OCI-LY7 (cell line): ENCODE data around the gene FOXJ2. TPM values are rescaled to one million over a fixed set of nuclear protein-coding genes. Genes with fewer than 3 reads are reported as not detected.
A peak's percentile ranks its signal among the peaks of the same experiment; 100 is the strongest.

Experiments used
- BruUV-seq: library from RNA; stranded (reverse); fragments of 400-500 nt; replicated peaks from 2 replicates; lab custom pipeline; 2021; lab: Mats Ljungman, UMichigan
- CTCF ChIA-PET: fragments of 300-600 bp; sonication (Branson Sonifier 250); formaldehyde crosslinking; loops from one replicate; lab custom pipeline; 2022; ENCODE audit warnings: antibody characterized with exemption; ENCODE audit not compliant: unreplicated experiment; lab: Charles Lee
- POLR2A ChIA-PET: fragments of 300-600 bp; sonication (Branson Sonifier 250); formaldehyde crosslinking; loops from one replicate; lab custom pipeline; 2022; ENCODE audit warnings: antibody characterized with exemption; lab: Charles Lee
- DNase-seq: peaks from one replicate; pipeline ENCODE4 v3.0.0-alpha.2; 2015; ENCODE audit warnings: low spot score
- H2AFZ ChIP-seq: fragments of 200-600 bp; sonication (generic), shearing (Covaris generic); 2 replicates; pipeline ENCODE4 v1.6.1; 2014; ENCODE audit warnings: mild to moderate bottlenecking, antibody characterized with exemption, low read length, moderate library complexity
- H3K27ac ChIP-seq: fragments of 200-600 bp; sonication (generic); 2 replicates; pipeline ENCODE4 v1.5.1; 2014; ENCODE audit warnings: mixed run types, low read depth, mild to moderate bottlenecking, moderate library complexity, low read length, inconsistent platforms; ENCODE audit not compliant: poor library complexity, severe bottlenecking
- H3K36me3 ChIP-seq: fragments of 200-600 bp; sonication (generic); 2 replicates; pipeline ENCODE4 v1.6.1; 2014; ENCODE audit warnings: mild to moderate bottlenecking, antibody characterized with exemption, low read length, moderate library complexity, mixed read lengths; ENCODE audit not compliant: insufficient read depth
- H3K4me1 ChIP-seq: fragments of 200-600 bp; sonication (generic); 2 replicates; pipeline ENCODE4 v1.5.1; 2014; ENCODE audit warnings: mild to moderate bottlenecking, low read length; ENCODE audit not compliant: insufficient read depth, poor library complexity, severe bottlenecking
- H3K4me2 ChIP-seq: fragments of 200-600 bp; sonication (generic); 2 replicates; pipeline ENCODE4 v1.6.1; 2014; ENCODE audit warnings: mild to moderate bottlenecking, low read length
- H3K4me3 ChIP-seq: fragments of 200-600 bp; sonication (generic); 2 replicates; pipeline ENCODE4 v1.5.1; 2014; ENCODE audit warnings: mild to moderate bottlenecking, low read depth, low read length; ENCODE audit not compliant: poor library complexity, severe bottlenecking
- H3K79me2 ChIP-seq: fragments of 200-600 bp; sonication (generic); 2 replicates; pipeline ENCODE4 v1.6.1; 2016; ENCODE audit warnings: low read depth, mild to moderate bottlenecking, low read length, moderate library complexity, mixed read lengths; ENCODE audit not compliant: insufficient read depth
- H3K9me2 ChIP-seq: fragments of 200-600 bp; sonication (generic); 2 replicates; pipeline ENCODE4 v1.6.1; 2016; ENCODE audit warnings: mild to moderate bottlenecking, low read length, mixed read lengths; ENCODE audit not compliant: insufficient read depth
- H3K9me3 ChIP-seq: fragments of 200-600 bp; sonication (generic); 2 replicates; pipeline ENCODE4 v1.6.1; 2014; ENCODE audit warnings: mild to moderate bottlenecking, mixed run types, low read length, mixed read lengths
- H4K20me1 ChIP-seq: fragments of 200-600 bp; sonication (generic); 2 replicates; pipeline ENCODE4 v1.6.1; 2014; ENCODE audit warnings: mild to moderate bottlenecking, antibody characterized with exemption, low read length, moderate library complexity, mixed read lengths; ENCODE audit not compliant: insufficient read depth
- CTCF ChIP-seq: fragments of 200-600 bp; sonication (generic); conservative IDR thresholded peaks from 2 replicates; pipeline ENCODE4 v1.5.1; 2014; ENCODE audit warnings: mild to moderate bottlenecking, antibody characterized with exemption, low read length, moderate library complexity, mixed read lengths
- EZH2phosphoT487 ChIP-seq: fragments of 200-600 bp; sonication (generic); IDR thresholded peaks from 2 replicates; pipeline ENCODE4 v1.6.1; 2018; ENCODE audit warnings: low read depth, borderline replicate concordance, mild to moderate bottlenecking, mixed run types, antibody characterized with exemption, low read length, moderate library complexity, mixed read lengths
- intact Hi-C: fragments of 100-400 bp; cut with micrococcal nuclease; formaldehyde crosslinking; loops from one replicate; pipeline ENCODE4 v1.10.0; 2022; ENCODE audit not compliant: unreplicated experiment
- total RNA-seq, 2 experiments: library from RNA; depleted of rRNA in 1 of 2; stranded (reverse); fragments of >200 nt in 1 of 2; shearing (Covaris generic) in 1 of 2; gene quantifications; 2 replicates each; pipeline ENCODE4 v1.2.3, GENCODE V29; 2014 to 2022

The FOXJ2 gene
- total RNA-seq, 2 experiments from 2014 or later, result 5.7 to 9.3 TPM

- no peak overlapping the region for H2AFZ ChIP-seq
- BruUV-seq, result no TSS peak
- peaks cover 42% of the 10 kb centered on the region for H3K4me1 ChIP-seq
- peaks cover 13% of the 10 kb centered on the region; the same call in 1 of the 2 replicates for H3K36me3 ChIP-seq
- no peak for TF ChIP-seq CTCF
- TF ChIP-seq EZH2phosphoT487, result no peak
- no peak overlapping the region for H3K27ac ChIP-seq
- DNase-seq, result no peak
- H4K20me1 ChIP-seq, result no peaks in the 10 kb centered on the region
- ChIA-PET POLR2A (interaction anchor here (1.4 kb wide), 1 partner anchor 11 kb away, joined by 3 read pairs; no protein-coding TSS in a partner anchor), CTCF (no interaction called here)
- no peaks in the 10 kb centered on the region for H3K79me2 ChIP-seq
- no peaks in the 10 kb centered on the region for H3K9me2 ChIP-seq
- no peak overlapping the region for H3K4me3 ChIP-seq
- H3K9me3 ChIP-seq, result no peaks in the 10 kb centered on the region
- intact Hi-C loops, result loop anchor here (10.0 kb wide), 1 partner anchor 394 kb away; no protein-coding TSS in a partner anchor
- peak overlapping the region; percentile 36; the same call in 1 of the 2 replicates for H3K4me2 ChIP-seq
Measured at GRCh38 chr12:8038659-8039114, 6.2 kb downstream of the FOXJ2 start.

- Histone ChIP-seq H3K9me3 (no peaks in the 10 kb centered on the region), H3K4me1 (peaks cover 30% of the 10 kb centered on the region), H3K27ac (no peak overlapping the region), H4K20me1 (no peaks in the 10 kb centered on the region), H3K79me2 (no peaks in the 10 kb centered on the region), H3K4me3 (no peak overlapping the region), H3K36me3 (peaks cover 24% of the 10 kb centered on the region; the same call in 1 of the 2 replicates), H2AFZ (no peak overlapping the region), H3K9me2 (no peaks in the 10 kb centered on the region), H3K4me2 (no peak overlapping the region)
- no peak for TF ChIP-seq CTCF
- TF ChIP-seq EZH2phosphoT487, result no peak
- BruUV-seq, result no TSS peak
- intact Hi-C loops, result no loop called here
- CTCF ChIA-PET, result no interaction called here
- DNase-seq, result no peak
- POLR2A ChIA-PET, result interaction anchor here (0.6 kb wide), 1 partner anchor 715 kb away, joined by 3 read pairs; no protein-coding TSS in a partner anchor
Measured at GRCh38 chr12:8040791-8041190, 8.3 kb downstream of the FOXJ2 start.
